K562 treated with DMSO at 1 percent for 4 hours (cell line): ENCODE results near the gene CAB39L. TPM values are rescaled to one million over a fixed set of nuclear protein-coding genes. Genes with fewer than 3 reads are reported as not detected.

ENCODE experiments used
- total RNA-seq: library from RNA; unstranded; fragments of 300-600 nt; gene quantifications from 2 replicates; pipeline ENCODE4 v1.2.3, GENCODE V29; 2022; ENCODE audit not compliant: insufficient read depth

CAB39L gene
- total RNA-seq, result 1.4 TPM in 1 of 2 replicates, not detected in the other

GRCh38 chr13:49443704-49444523, at the start of gene CAB39L, which contains the start of gene SETDB2:
Gene CAB39L (minus strand): TSS chr13:49444064. CDS start chr13:49382910, 61,154 bp downstream.
Gene SETDB2 (plus strand): TSS chr13:49444274. CDS start chr13:49451894, 7,620 bp downstream.

Other genes starting within 250 kb of the CAB39L start
- gene MLNR, start 223.7 kb downstream of the CAB39L start, total RNA-seq, result not detected in 2 replicates
- gene CDADC1, start 196.1 kb downstream of the CAB39L start, total RNA-seq, result 4.5 and 4.6 TPM in 2 replicates
- 2.5 and 4.3 TPM in 2 replicates for gene SETDB2, start 210 bp upstream of the CAB39L start, total RNA-seq
- gene PHF11, start 51.9 kb upstream of the CAB39L start, total RNA-seq, result 1.3 and 4.2 TPM in 2 replicates
- 6.4 and 6.6 TPM in 2 replicates for gene RCBTB1, start 141.5 kb upstream of the CAB39L start, total RNA-seq
- gene ARL11, start 184.4 kb upstream of the CAB39L start, total RNA-seq, result 0.64 TPM in 1 of 2 replicates, not detected in the other
- gene EBPL, start 247.4 kb upstream of the CAB39L start, total RNA-seq, result 30.5 and 31.1 TPM in 2 replicates